Cerebellar cortex (tissue), 1 donor: ENCODE measurements around the gene LSM2.
"Not testable (repeated sequence)": the region's sequence is repeated elsewhere in the genome, so short reads cannot be mapped to it uniquely, and the experiment has no call there.

Experiments
- DNase-seq: peaks from one replicate; pipeline ENCODE4 v3.0.0-alpha.2; 2015; ENCODE audit warnings: low spot score

The LSM2 gene

GRCh38 chr6:31806470-31807272 lies at the start of gene LSM2:
LSM2 (minus strand) TSS chr6:31806966; CDS start chr6:31806757, 209 bp downstream.
- DNase-seq: peak; percentile 98

DNA sequence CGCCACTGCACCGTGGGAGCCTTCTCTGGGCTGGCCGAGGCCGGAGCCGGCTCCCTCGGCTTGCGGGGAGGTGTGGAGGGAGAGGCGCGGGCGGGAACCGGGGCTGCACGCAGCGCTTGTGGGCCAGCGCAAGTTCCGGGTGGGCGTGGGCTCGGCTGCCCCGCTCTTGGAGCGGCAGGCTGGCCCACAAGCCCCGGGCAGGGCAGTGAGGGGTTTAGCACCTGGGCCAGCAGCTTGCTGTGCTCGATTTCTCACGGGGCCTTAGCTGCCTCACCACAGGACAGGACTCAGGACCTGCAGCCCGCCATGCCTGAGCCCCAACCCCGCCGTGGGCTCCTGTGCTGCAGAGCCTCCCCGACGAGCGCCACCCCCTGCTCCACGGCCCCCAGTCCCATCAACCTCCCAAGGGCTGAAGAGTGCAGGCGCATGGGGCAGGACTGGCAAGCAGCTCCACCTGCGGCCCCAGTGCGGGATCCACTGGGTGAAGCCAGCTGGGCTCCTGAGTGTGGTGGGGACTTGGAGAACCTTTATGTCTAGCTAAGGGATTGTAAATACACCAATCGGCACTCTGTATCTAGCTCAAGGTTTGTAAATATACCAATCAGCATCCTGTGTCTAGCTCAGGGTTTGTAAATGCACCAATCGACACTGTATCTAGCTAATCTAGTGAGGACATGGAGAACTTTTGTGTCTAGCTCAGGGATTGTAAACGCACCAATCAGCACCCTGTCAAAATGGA lies 45.4 kb upstream of the LSM2 start:
- not testable (repeated sequence) for DNase-seq

DNA sequence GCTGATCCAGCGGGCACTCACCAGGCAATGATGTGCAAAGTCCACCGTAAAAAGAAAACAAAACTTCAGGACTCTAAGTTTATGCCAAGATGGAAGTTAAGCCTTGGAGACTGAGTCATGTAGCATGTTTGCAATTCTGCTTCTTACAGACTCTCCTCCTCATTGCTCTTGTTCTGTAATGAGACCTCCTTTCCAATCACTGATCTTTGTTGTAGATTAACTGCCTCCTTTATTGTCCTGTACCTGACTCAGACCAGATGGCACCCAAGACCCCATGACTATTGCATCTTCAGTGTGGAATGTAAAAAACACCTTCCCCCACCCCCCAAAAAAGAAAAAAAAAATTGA lies 44.7 kb upstream of the LSM2 start:
- DNase-seq: no peak

DNA sequence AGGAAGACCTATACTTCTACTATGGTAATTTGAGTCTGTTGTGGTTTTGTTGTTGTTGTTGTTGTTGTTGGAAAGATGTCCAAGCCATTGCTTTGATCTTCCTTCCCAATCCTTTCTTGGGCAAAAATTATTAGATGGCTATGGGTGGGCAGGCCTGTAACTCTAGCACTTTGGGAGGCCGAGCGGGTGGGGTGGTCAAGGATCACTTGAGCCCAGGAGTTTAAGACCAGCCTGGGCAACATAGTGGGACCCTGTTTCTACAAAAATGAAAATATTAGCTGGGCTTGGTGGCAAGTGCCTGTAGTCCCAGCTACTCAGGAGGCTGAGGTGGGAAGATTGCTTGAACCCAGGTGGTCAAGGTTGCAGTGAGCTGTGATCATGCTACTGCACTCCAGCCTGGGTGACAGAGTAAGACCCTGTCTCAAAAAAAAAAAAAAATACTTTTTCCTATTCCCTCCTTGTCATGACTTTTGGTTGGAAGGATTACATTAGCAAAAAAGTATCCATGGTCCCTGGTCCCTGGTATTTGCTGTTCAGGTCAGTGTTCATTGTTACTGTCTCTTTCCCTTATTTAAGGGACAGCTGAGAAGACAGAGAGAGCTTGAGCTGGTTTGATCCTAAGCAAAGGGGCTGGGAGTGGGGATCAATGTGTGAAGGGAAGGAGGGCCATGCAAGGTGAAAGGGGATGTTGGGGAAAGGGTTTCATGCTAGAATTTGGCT lies 44.2 kb upstream of the LSM2 start:
- no peak for DNase-seq

GRCh38 chr6:31847276-31847978 lies 40.7 kb upstream of the LSM2 start:
- no peak for DNase-seq

- DNase-seq: no peak
Observed at GRCh38 chr6:31844507-31844906, 37.7 kb upstream of the LSM2 start.

GRCh38 chr6:31842053-31842452 lies 35.3 kb upstream of the LSM2 start:
- no peak for DNase-seq

DNA sequence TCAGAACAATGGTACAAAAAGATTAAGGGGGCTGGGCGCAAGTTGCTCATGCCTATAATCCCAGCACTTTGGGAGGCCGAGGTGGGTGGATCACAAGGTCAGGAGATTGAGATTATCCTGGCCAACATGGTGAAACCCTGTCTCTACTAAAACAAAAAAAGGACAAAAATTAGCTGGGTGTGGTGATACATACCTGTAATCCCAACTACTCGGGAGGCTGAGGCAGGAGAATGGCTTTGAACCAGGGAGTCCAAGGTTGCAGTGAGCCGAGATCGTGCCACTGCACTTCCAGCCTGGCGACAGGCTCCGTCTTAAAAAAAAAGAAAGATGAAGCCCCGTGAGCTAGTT lies 33.0 kb upstream of the LSM2 start:
- DNase-seq: not testable (repeated sequence)

- DNase-seq: no peak
Observed at GRCh38 chr6:31838968-31839367, 32.2 kb upstream of the LSM2 start.

- not testable (repeated sequence) for DNase-seq
Observed at GRCh38 chr6:31838114-31838553, 31.4 kb upstream of the LSM2 start.

- DNase-seq: no peak
Observed at GRCh38 chr6:31837369-31838113, 30.8 kb upstream of the LSM2 start.

GRCh38 chr6:31836474-31837368 lies 30.0 kb upstream of the LSM2 start:
- DNase-seq: no peak

DNA sequence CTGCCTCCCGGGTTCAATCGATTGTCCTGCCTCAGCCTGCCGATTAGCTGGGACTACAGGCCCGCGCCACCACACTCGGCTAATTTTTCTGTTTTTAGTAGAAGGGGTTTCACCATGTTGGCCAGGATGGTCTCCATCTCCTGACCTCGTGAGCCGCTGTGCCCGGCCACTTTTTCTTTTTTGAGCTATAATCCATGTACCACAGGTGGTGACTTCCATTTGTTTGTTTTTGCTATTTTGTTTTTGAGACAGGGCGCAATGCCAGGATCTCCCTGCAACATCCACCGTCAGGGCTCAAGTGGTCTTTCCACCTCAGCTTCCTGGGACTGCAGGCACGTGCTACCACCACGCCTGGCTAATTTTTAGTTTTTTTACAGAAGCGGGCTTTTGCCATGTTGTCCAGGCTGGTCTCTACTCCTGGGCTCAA lies 29.3 kb upstream of the LSM2 start:
- DNase-seq: no peak

GRCh38 chr6:31834367-31835250 lies 27.8 kb upstream of the LSM2 start:
- DNase-seq: peak; percentile 89

DNA sequence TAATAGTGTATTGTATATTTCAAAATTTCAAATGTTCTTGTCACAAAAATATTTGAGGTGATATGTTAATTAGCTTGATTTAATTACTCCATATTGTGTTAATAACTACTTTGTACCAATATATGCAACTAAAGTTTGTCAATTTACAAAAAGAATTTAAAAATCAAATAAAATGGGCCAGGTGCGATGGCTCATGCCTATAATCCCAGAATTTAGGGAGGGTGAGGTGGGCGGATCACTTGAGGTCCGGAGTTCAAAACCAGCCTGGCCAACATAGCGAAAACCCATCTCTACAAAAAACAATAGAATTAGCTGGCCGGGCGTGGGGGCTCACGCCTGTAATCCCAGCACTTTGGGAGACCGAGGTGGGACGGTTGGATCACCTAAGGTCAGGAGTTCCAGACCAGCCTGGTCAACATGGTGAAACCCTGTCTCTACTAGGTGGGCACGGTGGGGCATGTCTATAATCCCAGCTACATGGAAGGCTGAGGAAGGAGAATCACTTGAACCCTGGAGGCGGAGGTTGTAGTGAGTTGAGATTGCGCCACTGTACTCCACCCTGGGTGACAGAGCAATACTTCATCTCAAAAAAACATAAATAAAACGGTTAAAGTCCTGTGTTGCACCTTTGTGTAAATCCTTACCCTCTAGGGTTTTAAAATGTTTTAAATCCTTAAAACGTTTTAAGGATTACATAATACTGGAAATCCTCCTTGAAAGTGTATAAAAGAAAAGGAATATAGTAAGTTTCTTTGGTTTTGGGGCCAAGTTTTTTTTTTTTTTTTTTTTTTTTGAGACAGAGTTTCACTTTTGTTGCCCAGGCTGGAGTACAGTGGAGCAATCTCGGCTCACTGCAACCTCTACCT lies 24.8 kb upstream of the LSM2 start:
- DNase-seq: no peak

- DNase-seq: no peak
Observed at GRCh38 chr6:31830886-31831335, 24.1 kb upstream of the LSM2 start.

- DNase-seq: peak; percentile 82
Observed at GRCh38 chr6:31829633-31830283, 23.0 kb upstream of the LSM2 start.
